H9 (cell line): ENCODE measurements around the gene ALDH1L1. TPM values are rescaled to one million over a fixed set of nuclear protein-coding genes. Genes with fewer than 3 reads are reported as not detected.
A peak's percentile ranks its signal among the peaks of the same experiment; 100 is the strongest.

Experiments used
- DNase-seq: peaks from one replicate; pipeline ENCODE4 v3.0.0-alpha.2; 2017
- H2AFZ ChIP-seq: one replicate; pipeline ENCODE4 v1.6.1; 2013; ENCODE audit warnings: mild to moderate bottlenecking, low read length, control low read depth, moderate library complexity
- H2AK5ac ChIP-seq: 2 replicates; pipeline ENCODE4 v1.6.1; 2013; ENCODE audit warnings: low read length, control low read depth, mixed read lengths; ENCODE audit not compliant: insufficient read length
- H2BK120ac ChIP-seq: one replicate; pipeline ENCODE4 v1.6.1; 2013; ENCODE audit warnings: low read depth, mild to moderate bottlenecking, low read length, control low read depth, inconsistent platforms; ENCODE audit not compliant: poor library complexity, severe bottlenecking
- H2BK12ac ChIP-seq: 2 replicates; pipeline ENCODE4 v1.6.1; 2013; ENCODE audit warnings: low read length, control low read depth, mixed read lengths, low read depth; ENCODE audit not compliant: insufficient read length
- H2BK15ac ChIP-seq: 2 replicates; pipeline ENCODE4 v1.6.1; 2013; ENCODE audit warnings: low read depth, low read length, control low read depth
- H2BK20ac ChIP-seq: one replicate; pipeline ENCODE4 v1.6.1; 2013; ENCODE audit warnings: low read depth, mild to moderate bottlenecking, low read length, control low read depth, inconsistent platforms; ENCODE audit not compliant: poor library complexity, severe bottlenecking
- H2BK5ac ChIP-seq: 2 replicates; pipeline ENCODE4 v1.6.1; 2013; ENCODE audit warnings: low read length, control low read depth, mixed read lengths; ENCODE audit not compliant: insufficient read length
- H3K14ac ChIP-seq: 2 replicates; pipeline ENCODE4 v1.6.1; 2013; ENCODE audit warnings: low read length, control low read depth; ENCODE audit not compliant: insufficient read depth
- H3K18ac ChIP-seq: 2 replicates; pipeline ENCODE4 v1.6.1; 2013; ENCODE audit warnings: low read depth, mild to moderate bottlenecking, mixed read lengths, low read length, control low read depth; ENCODE audit not compliant: insufficient read length
- H3K23ac ChIP-seq: 2 replicates; pipeline ENCODE4 v1.6.1; 2013; ENCODE audit warnings: low read length, control low read depth, mixed read lengths, low read depth; ENCODE audit not compliant: insufficient read length
- H3K23me2 ChIP-seq: 2 replicates; pipeline ENCODE4 v1.6.1; 2013; ENCODE audit warnings: low read depth, mild to moderate bottlenecking, mixed read lengths, low read length, control low read depth; ENCODE audit not compliant: insufficient read length, poor library complexity, severe bottlenecking
- H3K27ac ChIP-seq: 2 replicates; pipeline ENCODE4 v1.5.1; 2013; ENCODE audit warnings: low read length, control low read depth, mixed read lengths, low read depth; ENCODE audit not compliant: insufficient read length
- H3K27me3 ChIP-seq: 2 replicates; pipeline ENCODE4 v1.6.1; 2013; ENCODE audit warnings: low read length, control low read depth, inconsistent platforms; ENCODE audit not compliant: insufficient read depth
- H3K4ac ChIP-seq: 2 replicates; pipeline ENCODE4 v1.6.1; 2013; ENCODE audit warnings: low read depth, mild to moderate bottlenecking, control low read depth, inconsistent platforms, low read length, moderate library complexity
- H3K4me1 ChIP-seq: 2 replicates; pipeline ENCODE4 v1.6.1; 2013; ENCODE audit warnings: low read length, control low read depth, inconsistent platforms; ENCODE audit not compliant: insufficient read depth
- H3K4me2 ChIP-seq: 2 replicates; pipeline ENCODE4 v1.6.1; 2013; ENCODE audit warnings: low read length, control low read depth, mixed read lengths; ENCODE audit not compliant: insufficient read length, insufficient read depth
- H3K56ac ChIP-seq: 2 replicates; pipeline ENCODE4 v1.6.1; 2013; ENCODE audit warnings: low read depth, mild to moderate bottlenecking, mixed read lengths, low read length, control low read depth; ENCODE audit not compliant: insufficient read length
- H3K79me1 ChIP-seq: 2 replicates; pipeline ENCODE4 v1.6.1; 2013; ENCODE audit warnings: low read depth, mild to moderate bottlenecking, moderate library complexity, low read length, control low read depth, inconsistent platforms; ENCODE audit not compliant: insufficient read depth, poor library complexity, severe bottlenecking
- H3K79me2 ChIP-seq: 2 replicates; pipeline ENCODE4 v1.6.1; 2013; ENCODE audit warnings: low read length, control low read depth, inconsistent platforms; ENCODE audit not compliant: insufficient read depth
- H3K9ac ChIP-seq: 2 replicates; pipeline ENCODE4 v1.6.1; 2013; ENCODE audit warnings: low read length, control low read depth, mixed read lengths; ENCODE audit not compliant: insufficient read length; ENCODE audit errors: extremely low read depth
- H3K9me3 ChIP-seq: one replicate; pipeline ENCODE4 v1.6.1; 2013; ENCODE audit warnings: low read depth, low read length, inconsistent platforms; ENCODE audit not compliant: control insufficient read depth
- H3T11ph ChIP-seq: one replicate; pipeline ENCODE4 v1.6.1; 2013; ENCODE audit warnings: mild to moderate bottlenecking, low read length, control low read depth, inconsistent platforms
- H4K20me1 ChIP-seq: one replicate; pipeline ENCODE4 v1.6.1; 2013; ENCODE audit not compliant: control insufficient read depth, insufficient read length, insufficient read depth
- H4K5ac ChIP-seq: 2 replicates; pipeline ENCODE4 v1.6.1; 2013; ENCODE audit warnings: low read depth, mild to moderate bottlenecking, mixed read lengths, low read length, control low read depth; ENCODE audit not compliant: insufficient read length
- H4K8ac ChIP-seq: replicated peaks from 2 replicates; pipeline ENCODE4 v1.6.1; 2013; ENCODE audit warnings: low read length, control low read depth, mixed read lengths, low read depth; ENCODE audit not compliant: insufficient read length
- H4K91ac ChIP-seq: 2 replicates; pipeline ENCODE4 v1.6.1; 2013; ENCODE audit warnings: low read depth, mild to moderate bottlenecking, moderate library complexity, mixed read lengths, low read length, control low read depth; ENCODE audit not compliant: insufficient read length
- H3K27ac Mint-ChIP-seq, 3 experiments: 2 replicates in 2 of 3; 3 replicates in 1 of 3; pipeline ENCODE4 v1.8.0; 2020 to 2021; ENCODE audit warnings: mixed read lengths in 3 of 3, mild to moderate bottlenecking in 1 of 3, moderate library complexity in 1 of 3
- H3K27me3 Mint-ChIP-seq: 2 replicates; pipeline ENCODE4 v1.8.0; 2021; ENCODE audit warnings: low read depth, mild to moderate bottlenecking, moderate library complexity, mixed read lengths
- H3K36me3 Mint-ChIP-seq, 3 experiments: 2 replicates in 2 of 3; 3 replicates in 1 of 3; pipeline ENCODE4 v1.8.0; 2020 to 2021; ENCODE audit warnings: low read depth in 3 of 3, mixed read lengths in 3 of 3; ENCODE audit not compliant: insufficient read depth in 1 of 3
- H3K4me1 Mint-ChIP-seq, 2 experiments: 2 replicates each; pipeline ENCODE4 v1.8.0; 2020; ENCODE audit warnings: mixed read lengths in 2 of 2
- H3K4me3 Mint-ChIP-seq, 2 experiments: 2 replicates in 1 of 2; 3 replicates in 1 of 2; pipeline ENCODE4 v1.8.0; 2020 to 2021; ENCODE audit warnings: mild to moderate bottlenecking in 2 of 2, mixed read lengths in 2 of 2, moderate library complexity in 1 of 2
- H3K9me3 Mint-ChIP-seq, 2 experiments: 2 replicates in 1 of 2; 3 replicates in 1 of 2; pipeline ENCODE4 v1.8.0; 2020; ENCODE audit warnings: mild to moderate bottlenecking in 2 of 2, mixed read lengths in 2 of 2, moderate library complexity in 1 of 2
- WGBS: extraction: QIAGEN DNeasy Blood & Tissue Kit; methylation state at CpG from one replicate; pipeline ENCODE4 v1.1.7; 2013; ENCODE audit warnings: missing lambda C conversion rate, low lambda C conversion rate, mixed read lengths; ENCODE audit not compliant: insufficient read length; ENCODE audit errors: extremely low coverage; 5-methylcytosine and 5-hydroxymethylcytosine counted together
- total RNA-seq: library from RNA; stranded (reverse); gene quantifications from 2 replicates; pipeline ENCODE4 v1.2.1, GENCODE V29; 2021
- TF ChIP-seq, protein P1 (sequence below): fragments of 200-600 bp; sonication (generic); conservative IDR thresholded peaks from 3 replicates; pipeline ENCODE4 v1.8.0; 2021; ENCODE audit warnings: antibody characterized with exemption, mild to moderate bottlenecking

Gene ALDH1L1
- total RNA-seq, 1 experiment from 2014 or later = 0.90 TPM

DNA sequence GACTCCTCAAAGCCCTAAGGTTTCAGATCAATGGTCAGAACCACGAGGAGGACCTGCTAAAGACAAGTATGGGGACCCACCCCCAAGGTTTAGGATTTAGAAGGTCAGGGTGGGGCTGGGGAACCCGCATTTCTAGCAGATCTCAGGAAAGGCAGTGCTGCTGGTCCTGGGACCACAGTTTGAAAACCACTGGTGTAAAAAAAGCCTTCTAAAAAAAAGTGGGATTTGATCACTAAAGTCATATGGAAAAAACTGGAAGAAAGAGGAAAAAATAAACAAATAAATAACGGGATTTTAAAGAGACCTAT lies 97.3 kb downstream of the ALDH1L1 start:
- Mint-ChIP-seq H3K4me3 (peak overlapping the region; percentile 71 to 89), H3K36me3 (peaks cover 3 to 39% (median 16%) of the 10 kb centered on the region in 3 experiments; a peak in 6 of 7 replicates), H3K27ac (peak overlapping the region in 1 of 3 experiments; percentile 89; a peak in 1 of 7 replicates), H3K9me3 (peaks cover 29 to 30% of the 10 kb centered on the region in 2 experiments), H3K4me1 (peaks cover 9 to 21% of the 10 kb centered on the region in 2 experiments), H3K27me3 (no peaks in the 10 kb centered on the region)
- no peak for DNase-seq
- Histone ChIP-seq H3K56ac (no peak overlapping the region), H3K4me1 (no peaks in the 10 kb centered on the region), H2AFZ (no peak overlapping the region), H3K9ac (no peak overlapping the region), H3K27ac (no peak overlapping the region), H2BK15ac (no peak overlapping the region), H3K23ac (no peak overlapping the region), H2AK5ac (no peak overlapping the region), H3K18ac (no peak overlapping the region), H3K9me3 (no peaks in the 10 kb centered on the region), H2BK5ac (no peak overlapping the region), H2BK12ac (no peak overlapping the region), H4K91ac (no peak overlapping the region), H2BK120ac (no peak overlapping the region), H4K20me1 (no peaks in the 10 kb centered on the region), H3K14ac (no peak overlapping the region), H3K79me2 (no peaks in the 10 kb centered on the region), H2BK20ac (no peak overlapping the region), H4K5ac (no peak overlapping the region), H3K23me2 (peaks cover 3% of the 10 kb centered on the region), H3K79me1 (no peaks in the 10 kb centered on the region), H4K8ac (no peak overlapping the region), H3T11ph (no peak overlapping the region), H3K4ac (no peak overlapping the region), H3K27me3 (no peaks in the 10 kb centered on the region), H3K4me2 (peak overlapping the region; percentile 81)
- no CpG with 5 or more reads among the region's 3 CpGs for WGBS
- TF ChIP-seq, protein P1, sequence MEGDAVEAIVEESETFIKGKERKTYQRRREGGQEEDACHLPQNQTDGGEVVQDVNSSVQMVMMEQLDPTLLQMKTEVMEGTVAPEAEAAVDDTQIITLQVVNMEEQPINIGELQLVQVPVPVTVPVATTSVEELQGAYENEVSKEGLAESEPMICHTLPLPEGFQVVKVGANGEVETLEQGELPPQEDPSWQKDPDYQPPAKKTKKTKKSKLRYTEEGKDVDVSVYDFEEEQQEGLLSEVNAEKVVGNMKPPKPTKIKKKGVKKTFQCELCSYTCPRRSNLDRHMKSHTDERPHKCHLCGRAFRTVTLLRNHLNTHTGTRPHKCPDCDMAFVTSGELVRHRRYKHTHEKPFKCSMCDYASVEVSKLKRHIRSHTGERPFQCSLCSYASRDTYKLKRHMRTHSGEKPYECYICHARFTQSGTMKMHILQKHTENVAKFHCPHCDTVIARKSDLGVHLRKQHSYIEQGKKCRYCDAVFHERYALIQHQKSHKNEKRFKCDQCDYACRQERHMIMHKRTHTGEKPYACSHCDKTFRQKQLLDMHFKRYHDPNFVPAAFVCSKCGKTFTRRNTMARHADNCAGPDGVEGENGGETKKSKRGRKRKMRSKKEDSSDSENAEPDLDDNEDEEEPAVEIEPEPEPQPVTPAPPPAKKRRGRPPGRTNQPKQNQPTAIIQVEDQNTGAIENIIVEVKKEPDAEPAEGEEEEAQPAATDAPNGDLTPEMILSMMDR = no peak
